GM23248 (cell line): Measurements from ENCODE around the gene BRD4. TPM values are rescaled to one million over a fixed set of nuclear protein-coding genes. Genes with fewer than 3 reads are reported as not detected.

Source experiments
- DNase-seq: peaks from one replicate; pipeline ENCODE4 v3.0.0-alpha.2; 2015
- H2AFZ ChIP-seq: fragments of 200-600 bp; sonication (generic); 2 replicates; pipeline ENCODE4 v1.6.1; 2016; ENCODE audit warnings: antibody characterized with exemption
- H3F3A ChIP-seq: fragments of 200-600 bp; sonication (generic); 2 replicates; pipeline ENCODE4 v1.6.1; 2016; ENCODE audit warnings: mild to moderate bottlenecking, antibody characterized with exemption, mixed run types; ENCODE audit not compliant: insufficient read depth
- H3K27ac ChIP-seq: fragments of 200-600 bp; sonication (generic); 2 replicates; pipeline ENCODE4 v1.5.1; 2016; ENCODE audit warnings: mild to moderate bottlenecking
- H3K27me3 ChIP-seq: fragments of 200-600 bp; sonication (generic); replicated peaks from 2 replicates; pipeline ENCODE4 v1.6.1; 2016; ENCODE audit warnings: mild to moderate bottlenecking; ENCODE audit not compliant: insufficient read depth
- H3K36me3 ChIP-seq: fragments of 200-600 bp; sonication (generic); 2 replicates; pipeline ENCODE4 v1.6.1; 2016; ENCODE audit warnings: low read depth, mild to moderate bottlenecking
- H3K4me1 ChIP-seq: fragments of 200-600 bp; sonication (generic); 2 replicates; pipeline ENCODE4 v1.6.1; 2016; ENCODE audit warnings: mild to moderate bottlenecking; ENCODE audit not compliant: insufficient read depth
- H3K4me2 ChIP-seq: fragments of 200-600 bp; sonication (generic); one replicate; pipeline ENCODE4 v1.6.1; 2016; ENCODE audit warnings: mild to moderate bottlenecking; ENCODE audit not compliant: unreplicated experiment
- H3K4me3 ChIP-seq: fragments of 200-600 bp; sonication (generic); 2 replicates; pipeline ENCODE4 v1.5.1; 2016; ENCODE audit warnings: mild to moderate bottlenecking
- H3K79me2 ChIP-seq: fragments of 200-600 bp; sonication (generic); 2 replicates; pipeline ENCODE4 v1.6.1; 2016; ENCODE audit warnings: mild to moderate bottlenecking; ENCODE audit not compliant: insufficient read depth
- H3K9ac ChIP-seq: fragments of 200-600 bp; sonication (generic); 2 replicates; pipeline ENCODE4 v1.6.1; 2016; ENCODE audit warnings: mild to moderate bottlenecking
- H3K9me2 ChIP-seq: fragments of 200-600 bp; sonication (generic); 2 replicates; pipeline ENCODE4 v1.6.1; 2016; ENCODE audit warnings: mixed run types, mild to moderate bottlenecking, moderate library complexity; ENCODE audit not compliant: insufficient read depth
- H3K9me3 ChIP-seq: fragments of 200-600 bp; sonication (generic); one replicate; pipeline ENCODE4 v1.6.1; 2017; ENCODE audit warnings: low read depth
- H4K20me1 ChIP-seq: fragments of 200-600 bp; sonication (generic); 2 replicates; pipeline ENCODE4 v1.6.0; 2016; ENCODE audit not compliant: insufficient read depth
- EZH2 ChIP-seq: fragments of 200-600 bp; sonication (generic); IDR thresholded peaks from 2 replicates; pipeline ENCODE4 v1.6.1; 2018; ENCODE audit warnings: antibody characterized with exemption, mild to moderate bottlenecking; ENCODE audit not compliant: insufficient read depth, poor library complexity, severe bottlenecking
- EZH2phosphoT487 ChIP-seq: fragments of 200-600 bp; sonication (generic); IDR thresholded peaks from 2 replicates; pipeline ENCODE4 v1.6.1; 2018; ENCODE audit warnings: antibody characterized with exemption, moderate library complexity, mild to moderate bottlenecking, low read depth; ENCODE audit not compliant: insufficient read depth
- WGBS, 2 experiments: methylation state at CpG; one replicate each; pipeline ENCODE4 v1.1.6; 2015 to 2017; ENCODE audit warnings: low lambda C conversion rate in 2 of 2, low coverage in 1 of 2; ENCODE audit errors: missing lambda C conversion rate in 2 of 2; 5-methylcytosine and 5-hydroxymethylcytosine counted together
- in situ Hi-C: fragments of 300-500 bp; cut with MboI; formaldehyde crosslinking; loops from 2 replicates; pipeline ENCODE4 v1.15.0; 2020
- polyA plus RNA-seq: library from polyadenylated mRNA; unstranded; fragments of >200 nt; fragmentation: Nextera tagmentation; extraction: Ambion mirVana; gene quantifications from 2 replicates; pipeline ENCODE4 v1.2.1, GENCODE V29; 2016
- total RNA-seq: library from RNA; depleted of rRNA; stranded (reverse); fragments of >200 nt; shearing (Covaris generic); gene quantifications from 2 replicates; pipeline ENCODE4 v1.2.3, GENCODE V29; 2014

Gene BRD4
- total and polyA plus RNA-seq, 2 experiments from 2014 or later, result 9.0 to 18.6 TPM

- DNase-seq, result peak; percentile 52
- WGBS, 2 experiments, result 15 to 19% methylated on average over 40 to 50 of the region's 51 CpGs
Observed at GRCh38 chr19:15223649-15224361, 108.5 kb downstream of the BRD4 start.

GRCh38 chr19:15222738-15223648 lies 109.3 kb downstream of the BRD4 start:
- in situ Hi-C loops, result no loop called here
- no peaks in the 10 kb centered on the region for H4K20me1 ChIP-seq
- TF ChIP-seq EZH2 (no peak), EZH2phosphoT487 (no peak)
- H3K4me1 ChIP-seq, result peaks cover 7% of the 10 kb centered on the region
- DNase-seq, result peak; percentile 99
- H3F3A ChIP-seq, result no peaks in the 10 kb centered on the region; the same call in 1 of the 2 replicates
- H3K9me2 ChIP-seq, result no peaks in the 10 kb centered on the region
- H3K4me3 ChIP-seq, result peak overlapping the region; percentile 73
- H3K4me2 ChIP-seq, result peak overlapping the region; percentile 76
- no peaks in the 10 kb centered on the region for H3K27me3 ChIP-seq
- 0% methylated on average over 39 to 43 of the region's 48 CpGs for WGBS, 2 experiments
- H3K79me2 ChIP-seq, result no peaks in the 10 kb centered on the region
- no peaks in the 10 kb centered on the region for H3K36me3 ChIP-seq
- peak overlapping the region; percentile 86 for H3K9ac ChIP-seq
- peak overlapping the region; percentile 79 for H2AFZ ChIP-seq
- no peaks in the 10 kb centered on the region for H3K9me3 ChIP-seq
- H3K27ac ChIP-seq, result peak overlapping the region; percentile 80

More at GRCh38 chr19:15223649-15224361, 108.5 kb downstream of the BRD4 start:
- Histone ChIP-seq H3K4me3 (peak overlapping the region; percentile 73), H3K9me2 (no peaks in the 10 kb centered on the region), H3K9ac (peak overlapping the region; percentile 86), H3K27ac (peak overlapping the region; percentile 80), H3K9me3 (no peaks in the 10 kb centered on the region), H3F3A (no peaks in the 10 kb centered on the region; the same call in 1 of the 2 replicates), H3K27me3 (no peaks in the 10 kb centered on the region), H3K79me2 (no peaks in the 10 kb centered on the region), H2AFZ (peak overlapping the region; percentile 79), H3K36me3 (no peaks in the 10 kb centered on the region), H3K4me2 (peak overlapping the region; percentile 67), H4K20me1 (no peaks in the 10 kb centered on the region), H3K4me1 (peaks cover 7% of the 10 kb centered on the region)
- TF ChIP-seq EZH2 (no peak), EZH2phosphoT487 (no peak)
- in situ Hi-C loops, result no loop called here

- no peak overlapping the region for H3K4me3 ChIP-seq
- no peaks in the 10 kb centered on the region for H3K27me3 ChIP-seq
- H3K4me2 ChIP-seq, result no peak overlapping the region
- H3K9me2 ChIP-seq, result no peaks in the 10 kb centered on the region
- H3K4me1 ChIP-seq, result peaks cover 7% of the 10 kb centered on the region
- no peaks in the 10 kb centered on the region for H3K36me3 ChIP-seq
- TF ChIP-seq EZH2phosphoT487, result no peak
- TF ChIP-seq EZH2, result no peak
- H3K79me2 ChIP-seq, result no peaks in the 10 kb centered on the region
- peak overlapping the region; percentile 38; the same call in 1 of the 2 replicates for H2AFZ ChIP-seq
- in situ Hi-C loops, result no loop called here
- H3K9ac ChIP-seq, result no peak overlapping the region
- H4K20me1 ChIP-seq, result no peaks in the 10 kb centered on the region
- no peaks in the 10 kb centered on the region; the same call in 1 of the 2 replicates for H3F3A ChIP-seq
- DNase-seq, result peak; percentile 30
- H3K9me3 ChIP-seq, result no peaks in the 10 kb centered on the region
- H3K27ac ChIP-seq, result no peak overlapping the region
- WGBS, 2 experiments, result 52 to 60% methylated on average over 6 of the region's 6 CpGs
Observed at GRCh38 chr19:15220833-15221232, 111.5 kb downstream of the BRD4 start.

GRCh38 chr19:15218501-15218900 lies 113.8 kb downstream of the BRD4 start:
- in situ Hi-C loops, result no loop called here

More at GRCh38 chr19:15218501-15218900, 113.8 kb downstream of the BRD4 start:
- no peak overlapping the region for H3K27ac ChIP-seq
- no peak for DNase-seq
- no peak overlapping the region for H3K9ac ChIP-seq
- H3K4me2 ChIP-seq, result no peak overlapping the region
- WGBS, 2 experiments, result 92% methylated on average over 7 of the region's 7 CpGs
- no peak overlapping the region for H3K4me3 ChIP-seq
- H3K79me2 ChIP-seq, result no peaks in the 10 kb centered on the region
- no peaks in the 10 kb centered on the region; the same call in 1 of the 2 replicates for H3F3A ChIP-seq
- H3K4me1 ChIP-seq, result peaks cover 7% of the 10 kb centered on the region
- no peaks in the 10 kb centered on the region for H3K9me2 ChIP-seq
- no peaks in the 10 kb centered on the region for H4K20me1 ChIP-seq
- no peak overlapping the region for H2AFZ ChIP-seq
- no peaks in the 10 kb centered on the region for H3K27me3 ChIP-seq
- no peaks in the 10 kb centered on the region for H3K36me3 ChIP-seq
- no peaks in the 10 kb centered on the region for H3K9me3 ChIP-seq
- no peak for TF ChIP-seq EZH2phosphoT487
